ENCODE data around the gene BMAL1.

- TF ChIP-seq CTCF (IDR thresholded peaks at IDR 0.05), result no peak
- no peak for TF ChIP-seq POLR2A (IDR thresholded peaks at IDR 0.05)
- TF ChIP-seq EP300 (IDR thresholded peaks at IDR 0.05), result no peak
These were observed 38.2 kb downstream of the BMAL1 start for GRCh38 chr11:13315517-13316432.

Measured in suprapubic skin (tissue), 3 donors.